Cortex of kidney (tissue), 1 donor: Measurements from ENCODE around the gene LRRIQ3.

Source experiments
- DNase-seq: peaks from one replicate; lab custom pipeline; 2025; lab: John Stamatoyannopoulos, UW

Gene LRRIQ3

GRCh38 chr1:74113333-74113732 lies 84.6 kb downstream of the LRRIQ3 start:
- DNase-seq: no peak

GRCh38 chr1:74107394-74107793 lies 90.6 kb downstream of the LRRIQ3 start:
- DNase-seq: no peak

GRCh38 chr1:74091371-74091770 lies 106.6 kb downstream of the LRRIQ3 start:
- DNase-seq: no peak

GRCh38 chr1:74083128-74083527 lies 114.8 kb downstream of the LRRIQ3 start:
- DNase-seq: no peak

DNA sequence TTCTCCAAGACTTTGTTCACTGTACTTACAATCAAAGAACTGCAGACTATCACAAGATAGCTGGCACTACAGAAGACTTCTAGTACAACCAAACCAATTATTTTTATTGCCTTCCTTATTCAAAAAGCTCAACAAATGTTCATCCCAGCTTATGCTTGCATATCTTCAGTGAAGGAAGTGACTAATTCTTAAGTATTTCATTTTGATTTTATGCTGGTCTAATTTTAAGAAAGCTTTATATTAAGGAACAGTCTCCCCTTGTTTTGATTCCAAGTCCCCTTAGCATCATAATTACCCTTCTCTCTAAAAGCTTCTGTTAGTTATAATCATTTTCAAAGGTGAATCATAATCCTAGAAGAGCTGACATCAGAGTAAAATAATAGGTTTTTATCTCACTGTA lies 132.9 kb downstream of the LRRIQ3 start:
- DNase-seq: no peak

DNA sequence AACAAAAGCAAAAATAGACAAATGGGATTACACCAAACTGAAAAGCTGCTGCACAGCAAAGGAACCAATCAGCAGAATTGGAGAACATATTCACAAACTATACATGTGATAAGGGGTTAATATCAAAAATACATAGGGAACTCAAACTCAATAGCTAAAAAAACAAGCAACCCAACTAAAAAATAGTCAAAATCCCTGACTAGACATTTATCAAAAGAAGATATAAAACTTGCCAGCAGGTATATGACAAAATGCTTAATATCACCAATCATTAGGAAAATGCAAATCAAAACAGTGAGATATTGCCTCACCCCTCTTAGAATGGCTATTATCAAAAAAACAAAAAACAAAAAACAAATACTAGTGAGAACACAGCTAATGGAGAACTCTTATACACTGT lies 140.3 kb downstream of the LRRIQ3 start:
- DNase-seq: no peak

- no peak for DNase-seq
These were observed 144.6 kb downstream of the LRRIQ3 start for GRCh38 chr1:74053407-74053806.

DNA sequence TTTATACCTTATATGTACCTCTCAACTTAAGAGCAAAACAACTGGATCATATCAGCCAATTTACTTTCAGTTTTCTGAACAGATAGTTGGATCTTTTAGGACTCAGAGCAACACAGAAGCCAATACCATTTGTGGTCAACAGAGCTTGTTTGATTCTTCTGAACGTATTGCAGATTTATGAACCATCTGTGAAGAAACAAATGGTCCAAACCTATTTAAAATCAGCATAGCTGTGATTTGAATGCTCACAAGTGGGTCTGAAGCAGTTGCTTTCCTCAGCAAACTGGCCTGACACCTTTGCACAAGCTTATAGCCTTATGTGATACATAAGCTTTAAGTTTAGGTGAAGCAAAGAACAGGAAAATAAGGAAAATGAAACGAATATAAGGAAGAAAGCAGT lies 147.6 kb downstream of the LRRIQ3 start:
- no peak for DNase-seq

DNA sequence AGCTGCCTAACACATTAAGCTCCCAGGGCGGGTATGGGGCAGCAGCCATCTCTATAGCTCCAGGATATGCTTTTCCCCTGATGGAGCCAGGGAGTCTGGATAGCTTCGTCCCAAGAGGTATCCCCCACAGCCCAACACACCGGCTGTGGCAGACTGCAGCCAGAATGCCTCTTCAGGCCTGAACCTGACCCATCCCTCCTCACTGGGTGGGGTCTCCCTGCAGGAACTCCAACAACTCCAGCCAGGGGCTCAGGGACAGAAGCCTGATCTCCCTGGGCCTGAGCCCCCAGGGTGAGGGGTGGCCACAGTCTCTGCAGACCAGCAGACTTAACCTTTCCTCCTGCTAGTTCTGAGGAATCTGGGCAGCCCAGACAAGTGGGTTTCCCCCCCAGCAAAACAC lies 159.9 kb downstream of the LRRIQ3 start:
- no peak for DNase-seq

DNA sequence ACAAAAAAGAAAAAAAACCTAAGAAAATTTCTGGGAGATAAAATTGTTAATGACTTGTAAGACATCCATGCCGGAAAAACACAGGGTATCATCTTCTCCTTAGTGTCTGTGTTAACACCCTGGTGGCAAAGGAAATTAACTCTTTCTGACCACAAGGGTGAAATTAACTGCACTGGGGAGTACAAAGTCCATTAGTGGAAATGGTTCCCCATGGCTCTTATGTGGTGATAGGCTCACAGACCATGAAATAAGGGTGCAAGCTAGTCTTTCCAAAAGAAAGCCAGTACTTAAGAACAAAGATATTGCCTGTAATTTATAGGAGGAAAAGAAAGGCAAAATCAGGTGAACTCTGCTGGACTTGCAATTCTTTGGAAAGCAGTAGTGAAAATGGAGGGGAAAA lies 185.4 kb downstream of the LRRIQ3 start:
- DNase-seq: no peak

DNA sequence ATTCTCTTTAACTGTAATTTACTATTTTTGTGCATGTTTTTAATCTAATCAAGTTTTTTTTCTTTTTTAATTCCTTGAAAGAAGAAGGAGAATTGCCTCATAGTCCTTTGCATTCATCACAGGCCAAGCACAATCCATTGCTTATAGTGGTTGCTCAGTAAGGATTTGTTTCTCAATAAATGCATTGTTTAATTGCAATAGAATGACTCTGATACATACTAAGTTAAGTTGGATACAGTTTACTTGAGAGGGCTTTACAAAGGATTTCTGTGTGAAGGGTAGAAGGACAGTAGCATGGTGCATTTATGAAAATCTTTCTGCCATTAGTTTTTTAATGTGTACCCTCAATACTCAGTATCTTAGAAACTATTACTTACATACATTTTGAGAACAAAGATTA lies 186.2 kb downstream of the LRRIQ3 start:
- DNase-seq: no peak

DNA sequence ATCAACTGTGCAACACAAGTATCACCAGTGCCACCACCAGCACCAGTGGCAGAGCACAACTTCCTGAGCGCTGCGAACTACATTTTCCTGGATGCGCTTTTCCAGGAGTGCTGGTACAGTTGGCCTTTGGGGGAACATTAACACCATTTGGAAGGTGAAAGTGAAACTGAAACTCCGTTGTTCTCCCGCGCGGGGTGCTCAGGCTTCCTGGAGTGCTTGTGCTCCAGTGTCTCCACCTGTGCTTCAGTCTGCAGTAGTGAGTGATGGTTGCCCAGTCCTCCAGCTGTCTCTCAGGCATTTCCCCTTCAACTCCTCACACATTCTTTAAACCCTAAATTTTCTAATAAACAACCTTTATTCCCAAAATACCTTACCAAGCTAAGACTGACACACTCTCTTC lies 187.8 kb downstream of the LRRIQ3 start:
- DNase-seq: no peak

GRCh38 chr1:74005533-74005932 lies 192.4 kb downstream of the LRRIQ3 start:
- DNase-seq: no peak

DNA sequence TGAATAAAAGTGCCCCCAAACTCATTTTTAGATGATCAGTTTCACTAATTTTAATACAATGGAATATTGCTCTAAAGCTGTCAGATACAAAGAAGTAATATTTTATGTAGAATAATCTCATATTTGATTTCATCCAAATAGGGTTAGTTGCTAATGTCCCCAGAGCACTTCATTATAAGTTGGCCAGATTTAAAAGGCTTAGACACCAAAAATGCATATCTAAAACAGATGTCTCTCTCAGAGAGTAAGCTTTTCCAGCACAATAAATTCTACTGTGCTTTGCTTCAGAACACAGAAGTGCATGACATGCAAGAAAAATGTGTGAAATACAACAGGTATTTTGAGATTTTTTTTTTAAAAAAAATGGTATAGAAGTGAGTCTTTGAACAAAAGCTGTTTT lies 194.2 kb downstream of the LRRIQ3 start:
- DNase-seq: no peak

GRCh38 chr1:73998348-73998959 lies 199.5 kb downstream of the LRRIQ3 start:
- no peak for DNase-seq

DNA sequence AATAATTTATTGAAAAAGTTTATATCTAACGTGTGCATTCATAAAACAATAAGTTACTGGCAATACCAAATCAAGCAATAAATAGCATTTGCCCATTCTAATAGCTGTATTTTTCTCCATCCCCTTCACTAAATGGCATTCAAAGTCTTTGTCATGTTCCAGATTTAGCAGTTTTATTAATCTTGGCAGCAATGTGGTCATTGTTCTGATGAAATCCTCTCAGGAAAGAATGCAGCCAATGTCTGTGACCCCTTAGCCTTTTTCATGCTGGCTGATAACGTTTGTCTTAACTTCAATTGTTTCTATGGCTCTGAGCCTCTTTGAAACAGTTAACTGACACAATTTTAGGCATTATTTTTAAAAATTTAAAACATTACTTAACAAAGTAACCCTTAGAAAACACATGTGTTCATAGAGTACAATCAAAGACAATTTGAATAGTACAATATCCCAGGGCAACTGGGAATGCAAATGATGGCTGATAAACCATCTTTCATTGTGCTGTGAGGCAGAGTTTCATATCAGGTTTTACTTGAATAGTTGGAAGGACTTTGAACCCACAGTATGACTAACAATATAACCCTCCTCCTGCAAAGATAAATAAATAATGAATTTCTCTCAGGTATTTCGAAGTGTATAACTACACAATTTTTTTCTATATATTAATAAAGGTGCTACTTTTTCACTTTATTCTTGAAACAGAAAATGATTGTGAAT lies 217.5 kb downstream of the LRRIQ3 start:
- no peak for DNase-seq

DNA sequence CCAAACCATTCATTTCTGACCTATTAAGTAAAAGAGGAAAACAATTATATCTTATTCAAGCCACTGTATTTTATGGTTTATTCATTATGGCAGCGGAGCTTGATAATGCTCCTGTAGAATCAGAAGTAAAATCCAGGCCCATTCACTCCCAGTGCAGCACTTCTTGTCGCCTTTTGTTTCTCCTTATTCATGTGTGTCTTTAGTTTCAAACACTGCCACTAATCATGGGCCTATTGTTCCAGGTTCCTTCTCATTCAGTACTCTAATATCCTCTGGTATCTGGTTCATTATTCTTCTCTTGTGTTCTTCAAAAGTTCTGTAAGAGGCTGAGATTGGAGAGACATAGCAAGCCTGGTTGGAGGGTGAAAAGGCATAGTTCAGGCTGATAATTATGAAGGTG lies 218.3 kb downstream of the LRRIQ3 start:
- DNase-seq: no peak

- no peak for DNase-seq
These were observed 219.0 kb downstream of the LRRIQ3 start for GRCh38 chr1:73978964-73979363.
